HCT116 (cell line): ENCODE measurements around the gene RBM20. TPM values are rescaled to one million over a fixed set of nuclear protein-coding genes. Genes with fewer than 3 reads are reported as not detected.

Experiments
- ATAC-seq: fragments of 200-7000 bp; cut with Tn5 transposase; 2 replicates; pipeline ENCODE4 v1.9.1; 2020; ENCODE audit warnings: mild to moderate bottlenecking, moderate library complexity
- BruUV-seq: library from RNA; stranded (reverse); fragments of 400-500 nt; replicated peaks from 2 replicates; lab custom pipeline; 2021; lab: Mats Ljungman, UMichigan
- CTCF ChIA-PET: fragments of 300-600 bp; sonication (Branson Sonifier 250); formaldehyde crosslinking; loops from one replicate; lab custom pipeline; 2021; ENCODE audit warnings: antibody characterized with exemption; lab: Charles Lee
- POLR2A ChIA-PET: fragments of 300-600, 350-600 bp; sonication (Branson Sonifier 250); formaldehyde crosslinking; loops from one replicate; lab custom pipeline; 2021; ENCODE audit warnings: antibody characterized with exemption; lab: Charles Lee
- RAD21 ChIA-PET, 2 experiments: fragments of 300-600 bp; sonication (Branson Sonifier 250); formaldehyde crosslinking; loops; one replicate each; lab custom pipeline; 2023; ENCODE audit warnings: low total read pairs in 2 of 2; ENCODE audit not compliant: uncharacterized antibody in 2 of 2, unreplicated experiment in 2 of 2, low non-redundant PET in 1 of 2; lab: Charles Lee
- DNase-seq: peaks from one replicate; pipeline ENCODE4 v3.0.0-alpha.2; 2010; ENCODE audit warnings: low read depth, low spot score
- H2AFZ ChIP-seq: fragments of 200-600 bp; shearing (Covaris generic), sonication (generic); 2 replicates; pipeline ENCODE4 v1.6.1; 2017; ENCODE audit warnings: low read depth, mixed run types, mixed read lengths, antibody characterized with exemption, low read length; ENCODE audit not compliant: poor library complexity, severe bottlenecking
- H3K27ac ChIP-seq: 2 replicates; pipeline ENCODE4 v1.5.1; 2012; ENCODE audit warnings: low read depth, low read length
- H3K27me3 ChIP-seq: fragments of 200-600 bp; sonication (generic); 2 replicates; pipeline ENCODE4 v1.6.1; 2016; ENCODE audit warnings: mixed run types, low read length, mixed read lengths; ENCODE audit not compliant: insufficient read depth
- H3K36me3 ChIP-seq, 2 experiments: fragments of 200-500 bp in 1 of 2; fragments of 200-600 bp in 1 of 2; sonication (Bioruptor generic) in 1 of 2; sonication (generic) in 1 of 2; 2 replicates each; pipeline versions ENCODE4 v1.5.1 to v1.6.1; 2014 to 2016; ENCODE audit warnings: low read length in 2 of 2, inconsistent platforms in 1 of 2, mixed read lengths in 1 of 2, mixed run types in 1 of 2; ENCODE audit not compliant: insufficient read depth in 2 of 2, control insufficient read depth in 1 of 2
- H3K4me1 ChIP-seq, 2 experiments: fragments of 200-600 bp in 1 of 2; sonication (generic) in 1 of 2; 2 replicates each; pipeline versions ENCODE4 v1.5.1 to v1.6.1; 2012 to 2017; ENCODE audit warnings: low read length in 2 of 2, inconsistent platforms in 1 of 2, mild to moderate bottlenecking in 1 of 2, mixed read lengths in 1 of 2, mixed run types in 1 of 2, moderate library complexity in 1 of 2; ENCODE audit not compliant: insufficient read depth in 2 of 2, control insufficient read depth in 1 of 2
- H3K4me2 ChIP-seq: fragments of 200-600 bp; sonication (generic); 2 replicates; pipeline ENCODE4 v1.6.1; 2017; ENCODE audit warnings: mixed run types, low read length, mixed read lengths
- H3K4me3 ChIP-seq, 2 experiments: fragments of 200-600 bp in 1 of 2; sonication (generic) in 1 of 2; replicated peaks in 1 of 2; 2 replicates each; pipeline ENCODE4 v1.5.1; 2011 to 2016; ENCODE audit warnings: low read length in 2 of 2, control low read depth in 1 of 2, low read depth in 1 of 2, mild to moderate bottlenecking in 1 of 2, mixed read lengths in 1 of 2, mixed run types in 1 of 2
- H3K79me2 ChIP-seq: fragments of 200-600 bp; sonication (generic); 2 replicates; pipeline ENCODE4 v1.6.1; 2017; ENCODE audit warnings: mild to moderate bottlenecking, mixed run types, low read length, moderate library complexity, mixed read lengths; ENCODE audit not compliant: insufficient read depth
- H3K9ac ChIP-seq: fragments of 200-600 bp; sonication (generic); 2 replicates; pipeline ENCODE4 v1.6.1; 2016; ENCODE audit warnings: low read length, mixed read lengths
- H3K9me2 ChIP-seq: fragments of 200-600 bp; sonication (generic), shearing (Covaris generic); 2 replicates; pipeline ENCODE4 v1.6.1; 2017; ENCODE audit warnings: mixed run types, mild to moderate bottlenecking, moderate library complexity; ENCODE audit not compliant: insufficient read depth
- H3K9me3 ChIP-seq, 2 experiments: fragments of 200-500 bp in 1 of 2; fragments of 200-600 bp in 1 of 2; sonication (Bioruptor generic) in 1 of 2; sonication (generic) in 1 of 2; 2 replicates each; pipeline ENCODE4 v1.6.1; 2014 to 2017; ENCODE audit warnings: low read length in 2 of 2, mixed read lengths in 2 of 2, inconsistent platforms in 1 of 2, low read depth in 1 of 2, mild to moderate bottlenecking in 1 of 2, mixed run types in 1 of 2, moderate library complexity in 1 of 2; ENCODE audit not compliant: control insufficient read depth in 1 of 2, insufficient read depth in 1 of 2
- H4K20me1 ChIP-seq: fragments of 200-600 bp; sonication (generic), shearing (Covaris generic); 2 replicates; pipeline ENCODE4 v1.6.1; 2017; ENCODE audit warnings: mixed run types, mild to moderate bottlenecking, moderate library complexity; ENCODE audit not compliant: insufficient read depth
- CBX3 ChIP-seq: IDR thresholded peaks from 2 replicates; pipeline ENCODE4 v1.6.1; 2012; ENCODE audit warnings: low read depth
- EGR1 ChIP-seq: IDR thresholded peaks from 2 replicates; pipeline ENCODE4 v1.6.1; 2012; ENCODE audit warnings: low read depth
- EZH2 ChIP-seq: fragments of 200-600 bp; sonication (generic); IDR thresholded peaks from 2 replicates; pipeline ENCODE4 v1.6.1; 2017; ENCODE audit warnings: antibody characterized with exemption, mixed run types
- POLR2A ChIP-seq: IDR thresholded peaks from 2 replicates; pipeline ENCODE4 v1.7.0; 2011; ENCODE audit warnings: borderline replicate concordance; ENCODE audit not compliant: insufficient read depth, insufficient read length; ENCODE audit errors: extremely low read depth
- POLR2AphosphoS5 ChIP-seq: IDR thresholded peaks from 2 replicates; pipeline ENCODE4 v1.6.1; 2011; ENCODE audit warnings: mild to moderate bottlenecking, low read depth, low read length, moderate library complexity
- RAD21 ChIP-seq: IDR thresholded peaks from 2 replicates; pipeline ENCODE4 v1.6.1; 2012; ENCODE audit warnings: low read depth, mild to moderate bottlenecking
- REST ChIP-seq: IDR thresholded peaks from 2 replicates; pipeline ENCODE4 v1.6.1; 2012; ENCODE audit warnings: low read depth
- SP1 ChIP-seq: IDR thresholded peaks from 2 replicates; pipeline ENCODE4 v1.6.1; 2012; ENCODE audit warnings: low read depth
- SRF ChIP-seq: IDR thresholded peaks from 2 replicates; pipeline ENCODE4 v1.6.1; 2012; ENCODE audit warnings: low read depth
- TCF7L2 ChIP-seq: IDR thresholded peaks from 2 replicates; pipeline ENCODE4 v1.7.0; 2011; ENCODE audit warnings: borderline replicate concordance, inconsistent platforms; ENCODE audit not compliant: insufficient read depth, insufficient read length; ENCODE audit errors: extremely low read depth
- YY1 ChIP-seq: IDR thresholded peaks from 2 replicates; pipeline ENCODE4 v1.6.1; 2011; ENCODE audit warnings: low read length, low read depth, moderate library complexity, mild to moderate bottlenecking; ENCODE audit not compliant: insufficient replicate concordance; ENCODE audit errors: extremely low read depth
- ZFX ChIP-seq: fragments of 450-650 bp; IDR thresholded peaks from 2 replicates; pipeline ENCODE4 v1.6.1; 2017
- ZNF274 ChIP-seq: fragments of 200-500 bp; sonication (Bioruptor generic); IDR thresholded peaks from 2 replicates; pipeline ENCODE4 v1.6.1; 2014; ENCODE audit warnings: mild to moderate bottlenecking, low read depth, low read length, inconsistent platforms
- intact Hi-C: fragments of 100-400 bp; cut with micrococcal nuclease; formaldehyde crosslinking; loops from 2 replicates; pipeline ENCODE4 v1.10.0; 2022
- total RNA-seq: library from RNA; stranded (reverse); gene quantifications from one replicate; pipeline ENCODE4 v1.2.1, GENCODE V29; 2021; ENCODE audit not compliant: unreplicated experiment
- TF ChIP-seq, protein P1 (sequence below): IDR thresholded peaks from 2 replicates; pipeline ENCODE4 v1.6.1; 2012
- TF ChIP-seq, protein P2 (sequence below), 3 experiments: fragments of 200-600 bp in 1 of 3; sonication (generic) in 1 of 3; IDR thresholded peaks in 2 of 3; conservative IDR thresholded peaks in 1 of 3; 2 replicates each; pipeline ENCODE4 v1.5.1; 2012 to 2017; ENCODE audit warnings: low read depth in 2 of 3, low read length in 2 of 3, antibody characterized with exemption in 1 of 3, borderline replicate concordance in 1 of 3, control low read depth in 1 of 3, mild to moderate bottlenecking in 1 of 3, mixed read lengths in 1 of 3, mixed run types in 1 of 3, moderate library complexity in 1 of 3; ENCODE audit not compliant: insufficient read depth in 1 of 3
- TF ChIP-seq, protein P3 (sequence below): IDR thresholded peaks from 2 replicates; pipeline ENCODE4 v1.6.1; 2012

Gene RBM20
- total RNA-seq, 1 experiment from 2014 or later, result 2.0 TPM

- Histone ChIP-seq H3K79me2 (no peaks in the 10 kb centered on the region), H3K4me1 (peaks cover 14 to 20% of the 10 kb centered on the region in 2 experiments; a peak in 3 of 4 replicates), H3K27me3 (no peaks in the 10 kb centered on the region), H3K36me3 (0 out of 4 replicates have a peak, but pooled peaks cover 0 to 2% of the 10 kb centered on the region in 2 experiments), H3K9ac (peak overlapping the region; percentile 68), H3K4me2 (peak overlapping the region; percentile 88), H3K27ac (peak overlapping the region; percentile 60; the same call in 1 of the 2 replicates), H3K9me3 (no peaks in the 10 kb centered on the region), H3K4me3 (peak overlapping the region; percentile 65 to 67), H2AFZ (peak overlapping the region; percentile 33), H3K9me2 (no peaks in the 10 kb centered on the region), H4K20me1 (no peaks in the 10 kb centered on the region)
- TSS peak; percentile 61 for BruUV-seq
- TF ChIP-seq EGR1, result no peak
- no peak for TF ChIP-seq YY1
- no peak for TF ChIP-seq RAD21
- TF ChIP-seq, protein P1, sequence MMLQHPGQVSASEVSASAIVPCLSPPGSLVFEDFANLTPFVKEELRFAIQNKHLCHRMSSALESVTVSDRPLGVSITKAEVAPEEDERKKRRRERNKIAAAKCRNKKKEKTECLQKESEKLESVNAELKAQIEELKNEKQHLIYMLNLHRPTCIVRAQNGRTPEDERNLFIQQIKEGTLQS, result no peak
- TF ChIP-seq, protein P2, sequence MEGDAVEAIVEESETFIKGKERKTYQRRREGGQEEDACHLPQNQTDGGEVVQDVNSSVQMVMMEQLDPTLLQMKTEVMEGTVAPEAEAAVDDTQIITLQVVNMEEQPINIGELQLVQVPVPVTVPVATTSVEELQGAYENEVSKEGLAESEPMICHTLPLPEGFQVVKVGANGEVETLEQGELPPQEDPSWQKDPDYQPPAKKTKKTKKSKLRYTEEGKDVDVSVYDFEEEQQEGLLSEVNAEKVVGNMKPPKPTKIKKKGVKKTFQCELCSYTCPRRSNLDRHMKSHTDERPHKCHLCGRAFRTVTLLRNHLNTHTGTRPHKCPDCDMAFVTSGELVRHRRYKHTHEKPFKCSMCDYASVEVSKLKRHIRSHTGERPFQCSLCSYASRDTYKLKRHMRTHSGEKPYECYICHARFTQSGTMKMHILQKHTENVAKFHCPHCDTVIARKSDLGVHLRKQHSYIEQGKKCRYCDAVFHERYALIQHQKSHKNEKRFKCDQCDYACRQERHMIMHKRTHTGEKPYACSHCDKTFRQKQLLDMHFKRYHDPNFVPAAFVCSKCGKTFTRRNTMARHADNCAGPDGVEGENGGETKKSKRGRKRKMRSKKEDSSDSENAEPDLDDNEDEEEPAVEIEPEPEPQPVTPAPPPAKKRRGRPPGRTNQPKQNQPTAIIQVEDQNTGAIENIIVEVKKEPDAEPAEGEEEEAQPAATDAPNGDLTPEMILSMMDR (IDR thresholded peaks at IDR 0.05 in 2 of 3, conservative IDR thresholded peaks at IDR 0.05 in 1 of 3; ENCODE audit: borderline replicate concordance in 1 of 3, insufficient read depth in 1 of 3, low read depth in 2 of 3, low read length in 2 of 3), result no peak
- no peak for TF ChIP-seq REST
- TF ChIP-seq ZFX, result no peak
- no peak for TF ChIP-seq TCF7L2
- no peak for TF ChIP-seq POLR2A
- TF ChIP-seq SRF, result no peak
- no peak for TF ChIP-seq EZH2
- TF ChIP-seq, protein P3, sequence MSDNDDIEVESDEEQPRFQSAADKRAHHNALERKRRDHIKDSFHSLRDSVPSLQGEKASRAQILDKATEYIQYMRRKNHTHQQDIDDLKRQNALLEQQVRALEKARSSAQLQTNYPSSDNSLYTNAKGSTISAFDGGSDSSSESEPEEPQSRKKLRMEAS, result no peak
- no peak for TF ChIP-seq ZNF274
- TF ChIP-seq CBX3, result no peak
- TF ChIP-seq SP1, result no peak
- TF ChIP-seq POLR2AphosphoS5, result no peak
- no peak for ATAC-seq
- ChIA-PET POLR2A (no interaction called here), RAD21 (no interaction called here), CTCF (no interaction called here)
- intact Hi-C loops, result no loop called here
- no peak for DNase-seq
Measured at GRCh38 chr10:110872984-110873923, 229.1 kb downstream of the RBM20 start.
